Measurements from ENCODE around the gene MAS1.
"Not testable (repeated sequence)": the region's sequence is repeated elsewhere in the genome, so short reads cannot be mapped to it uniquely, and the experiment has no call there.

Gene MAS1

GRCh38 chr6:159890792-159891191, at the start of gene MAS1:
MAS1 (plus strand) TSS chr6:159890988; CDS start chr6:159906956, 15,968 bp downstream.
- DNase-seq: no peak

- DNase-seq: no peak
These were observed 48.8 kb upstream of the MAS1 start for GRCh38 chr6:159842035-159842434.

- DNase-seq: no peak
These were observed 45.8 kb upstream of the MAS1 start for GRCh38 chr6:159844737-159845645.

- DNase-seq: not testable (repeated sequence)
These were observed 42.2 kb upstream of the MAS1 start for GRCh38 chr6:159848552-159848951.

- not testable (repeated sequence) for DNase-seq
These were observed 40.9 kb upstream of the MAS1 start for GRCh38 chr6:159849851-159850250.

- no peak for DNase-seq
These were observed 37.9 kb upstream of the MAS1 start for GRCh38 chr6:159852877-159853276.

GRCh38 chr6:159853754-159854153, 37.0 kb upstream of the MAS1 start:
- no peak for DNase-seq

GRCh38 chr6:159854959-159855358, 35.8 kb upstream of the MAS1 start:
- no peak for DNase-seq

- no peak for DNase-seq
These were observed 32.5 kb upstream of the MAS1 start for GRCh38 chr6:159858259-159858658.

- no peak for DNase-seq
These were observed 30.3 kb upstream of the MAS1 start for GRCh38 chr6:159860482-159860881.

GRCh38 chr6:159862103-159862502, 28.7 kb upstream of the MAS1 start:
- DNase-seq: no peak

- DNase-seq: peak; percentile 72
These were observed 27.4 kb upstream of the MAS1 start for GRCh38 chr6:159863341-159863740.

GRCh38 chr6:159865226-159865920, 25.4 kb upstream of the MAS1 start:
- DNase-seq: no peak

- DNase-seq: no peak
These were observed 24.2 kb upstream of the MAS1 start for GRCh38 chr6:159866286-159867247.

GRCh38 chr6:159871241-159871640, 19.5 kb upstream of the MAS1 start:
- no peak for DNase-seq

GRCh38 chr6:159871906-159872305, 18.9 kb upstream of the MAS1 start:
- no peak for DNase-seq

- DNase-seq: no peak
These were observed 16.4 kb upstream of the MAS1 start for GRCh38 chr6:159874435-159874834.

GRCh38 chr6:159875194-159875593, 15.6 kb upstream of the MAS1 start:
- no peak for DNase-seq

- DNase-seq: no peak
These were observed 14.5 kb upstream of the MAS1 start for GRCh38 chr6:159876242-159876641.

GRCh38 chr6:159877256-159877808, 13.5 kb upstream of the MAS1 start:
- DNase-seq: no peak

GRCh38 chr6:159878341-159878740, 12.4 kb upstream of the MAS1 start:
- DNase-seq: no peak

- DNase-seq: no peak
These were observed 10.9 kb upstream of the MAS1 start for GRCh38 chr6:159879856-159880255.
